ENCODE results near the gene CSTF2T. TPM values are rescaled to one million over a fixed set of nuclear protein-coding genes. Genes with fewer than 3 reads are reported as not detected.

Gene CSTF2T
- total RNA-seq, 1 donor from 2014 or later: 28.7 TPM

DNA sequence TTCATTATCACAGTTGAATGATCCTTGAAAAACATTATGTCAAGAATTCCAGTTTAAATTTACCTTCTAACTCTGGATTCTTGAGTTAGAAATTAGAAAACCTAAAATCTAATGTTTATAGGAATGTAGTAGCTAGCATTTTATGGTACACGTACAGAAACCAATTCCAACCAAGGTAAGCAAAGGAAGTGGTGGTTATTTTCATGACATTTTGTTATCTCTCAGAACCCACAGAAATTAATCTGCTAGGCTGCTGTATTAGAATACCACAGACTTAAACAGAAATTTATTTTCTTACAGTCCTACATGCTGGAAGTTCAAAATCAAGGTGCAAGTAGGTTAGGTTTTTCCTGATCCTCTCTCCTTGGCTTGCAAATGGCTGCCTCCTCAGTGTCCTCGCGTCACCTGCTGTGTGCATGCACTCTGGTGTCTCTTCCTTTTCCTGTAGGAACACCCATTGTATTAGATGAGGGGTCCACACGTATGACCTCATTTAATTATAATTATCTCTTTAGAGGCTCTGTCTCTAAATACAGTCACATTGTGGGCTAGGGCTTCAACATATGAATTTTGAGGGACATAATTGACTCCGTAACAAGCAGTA lies 8.5 kb upstream of the CSTF2T start:
- Mint-ChIP-seq H3K9me3 (ENCODE audit: low read depth) (no peaks in the 10 kb centered on the region), H3K36me3 (ENCODE audit: insufficient read depth) (no peaks in the 10 kb centered on the region), H3K27ac (no peak overlapping the region), H3K27me3 (no peaks in the 10 kb centered on the region), H3K4me3 (ENCODE audit: low read depth) (no peak overlapping the region), H3K4me1 (ENCODE audit: low read depth) (no peaks in the 10 kb centered on the region)
- TF ChIP-seq, protein P1, sequence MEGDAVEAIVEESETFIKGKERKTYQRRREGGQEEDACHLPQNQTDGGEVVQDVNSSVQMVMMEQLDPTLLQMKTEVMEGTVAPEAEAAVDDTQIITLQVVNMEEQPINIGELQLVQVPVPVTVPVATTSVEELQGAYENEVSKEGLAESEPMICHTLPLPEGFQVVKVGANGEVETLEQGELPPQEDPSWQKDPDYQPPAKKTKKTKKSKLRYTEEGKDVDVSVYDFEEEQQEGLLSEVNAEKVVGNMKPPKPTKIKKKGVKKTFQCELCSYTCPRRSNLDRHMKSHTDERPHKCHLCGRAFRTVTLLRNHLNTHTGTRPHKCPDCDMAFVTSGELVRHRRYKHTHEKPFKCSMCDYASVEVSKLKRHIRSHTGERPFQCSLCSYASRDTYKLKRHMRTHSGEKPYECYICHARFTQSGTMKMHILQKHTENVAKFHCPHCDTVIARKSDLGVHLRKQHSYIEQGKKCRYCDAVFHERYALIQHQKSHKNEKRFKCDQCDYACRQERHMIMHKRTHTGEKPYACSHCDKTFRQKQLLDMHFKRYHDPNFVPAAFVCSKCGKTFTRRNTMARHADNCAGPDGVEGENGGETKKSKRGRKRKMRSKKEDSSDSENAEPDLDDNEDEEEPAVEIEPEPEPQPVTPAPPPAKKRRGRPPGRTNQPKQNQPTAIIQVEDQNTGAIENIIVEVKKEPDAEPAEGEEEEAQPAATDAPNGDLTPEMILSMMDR (IDR thresholded peaks at IDR 0.05; ENCODE audit: unreplicated experiment): no peak
- DNase-seq (ENCODE audit: low spot score, unreplicated experiment): no peak

DNA sequence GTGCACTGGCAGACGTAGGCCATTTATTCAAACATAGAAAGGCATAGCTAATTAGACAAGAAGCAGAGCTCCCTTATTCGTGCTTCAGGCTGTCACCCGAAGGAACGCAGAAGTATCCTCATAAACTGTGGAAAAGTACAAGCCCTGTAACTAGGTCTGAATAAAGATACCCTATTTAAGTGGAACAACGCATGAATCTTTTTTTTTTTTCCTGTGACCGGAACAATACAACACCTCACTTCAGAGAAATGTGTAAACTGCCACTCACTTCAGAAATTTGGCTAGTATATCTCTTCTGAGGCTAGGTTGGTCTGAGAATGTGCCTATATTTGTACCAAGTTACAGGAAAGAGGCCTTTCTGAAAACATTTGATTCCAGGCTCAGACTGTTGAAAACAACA lies 8.0 kb upstream of the CSTF2T start:
- TF ChIP-seq, protein P1 (IDR thresholded peaks at IDR 0.05; ENCODE audit: unreplicated experiment): no peak

DNA sequence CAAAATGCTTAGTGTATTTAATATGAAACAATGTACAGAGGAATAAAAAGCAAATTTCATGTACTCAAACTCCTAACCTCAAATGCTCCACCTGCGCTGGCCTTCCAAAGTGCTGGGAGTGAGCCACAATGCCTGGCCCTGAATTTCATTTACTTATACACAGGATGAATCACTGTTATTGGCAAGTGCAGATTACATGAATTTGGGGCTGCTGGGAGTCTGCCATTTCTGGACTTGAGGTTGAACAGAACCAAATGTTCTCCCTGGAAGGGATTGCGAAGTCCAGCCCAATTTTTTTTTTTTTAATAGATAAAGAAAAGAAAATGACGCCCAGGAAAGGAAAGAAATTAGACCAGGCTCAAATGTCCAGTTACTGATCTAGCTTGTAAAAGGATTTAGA lies 6.8 kb upstream of the CSTF2T start:
- H3K9me3 Mint-ChIP-seq (ENCODE audit: low read depth): no peaks in the 10 kb centered on the region
- no peaks in the 10 kb centered on the region for H3K4me1 Mint-ChIP-seq (ENCODE audit: low read depth)
- H3K27me3 Mint-ChIP-seq: no peaks in the 10 kb centered on the region
- H3K4me3 Mint-ChIP-seq (ENCODE audit: low read depth): no peak overlapping the region
- no peaks in the 10 kb centered on the region for H3K36me3 Mint-ChIP-seq (ENCODE audit: insufficient read depth)
- no peak overlapping the region for H3K27ac Mint-ChIP-seq
- DNase-seq (ENCODE audit: low spot score, unreplicated experiment): no peak
- TF ChIP-seq, protein P1 (IDR thresholded peaks at IDR 0.05; ENCODE audit: unreplicated experiment): no peak

More for the DNA sequence above, 8.0 kb upstream of the CSTF2T start:
- H3K9me3 Mint-ChIP-seq (ENCODE audit: low read depth): no peaks in the 10 kb centered on the region
- H3K4me1 Mint-ChIP-seq (ENCODE audit: low read depth): no peaks in the 10 kb centered on the region
- no peaks in the 10 kb centered on the region for H3K36me3 Mint-ChIP-seq (ENCODE audit: insufficient read depth)
- H3K27me3 Mint-ChIP-seq: no peaks in the 10 kb centered on the region
- DNase-seq (ENCODE audit: low spot score, unreplicated experiment): no peak
- H3K4me3 Mint-ChIP-seq (ENCODE audit: low read depth): no peak overlapping the region
- no peak overlapping the region for H3K27ac Mint-ChIP-seq

DNA sequence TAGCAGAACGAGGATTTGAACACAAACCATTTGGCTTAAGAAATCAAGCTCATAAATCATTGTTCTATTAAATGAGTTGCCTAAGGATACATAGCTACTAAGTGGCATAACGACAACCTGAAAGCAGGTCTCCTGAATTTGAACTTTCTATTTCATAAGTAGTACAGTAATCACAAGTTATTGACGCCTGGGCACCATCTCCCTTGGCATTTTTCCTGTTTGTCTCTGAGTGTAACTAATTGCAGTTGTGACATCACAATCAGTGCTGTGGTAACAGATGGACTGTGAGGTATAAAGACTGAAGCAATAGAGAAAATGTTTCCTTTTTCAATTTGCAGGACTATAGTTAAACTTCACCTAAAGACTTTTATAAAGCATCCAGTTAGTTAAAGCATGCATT lies 6.4 kb upstream of the CSTF2T start:
- no peaks in the 10 kb centered on the region for H3K4me1 Mint-ChIP-seq (ENCODE audit: low read depth)
- H3K9me3 Mint-ChIP-seq (ENCODE audit: low read depth): no peaks in the 10 kb centered on the region
- H3K27ac Mint-ChIP-seq: no peak overlapping the region
- TF ChIP-seq, protein P1 (IDR thresholded peaks at IDR 0.05; ENCODE audit: unreplicated experiment): no peak
- no peak overlapping the region for H3K4me3 Mint-ChIP-seq (ENCODE audit: low read depth)
- H3K27me3 Mint-ChIP-seq: no peaks in the 10 kb centered on the region
- no peak for DNase-seq (ENCODE audit: low spot score, unreplicated experiment)
- H3K36me3 Mint-ChIP-seq (ENCODE audit: insufficient read depth): no peaks in the 10 kb centered on the region

DNA sequence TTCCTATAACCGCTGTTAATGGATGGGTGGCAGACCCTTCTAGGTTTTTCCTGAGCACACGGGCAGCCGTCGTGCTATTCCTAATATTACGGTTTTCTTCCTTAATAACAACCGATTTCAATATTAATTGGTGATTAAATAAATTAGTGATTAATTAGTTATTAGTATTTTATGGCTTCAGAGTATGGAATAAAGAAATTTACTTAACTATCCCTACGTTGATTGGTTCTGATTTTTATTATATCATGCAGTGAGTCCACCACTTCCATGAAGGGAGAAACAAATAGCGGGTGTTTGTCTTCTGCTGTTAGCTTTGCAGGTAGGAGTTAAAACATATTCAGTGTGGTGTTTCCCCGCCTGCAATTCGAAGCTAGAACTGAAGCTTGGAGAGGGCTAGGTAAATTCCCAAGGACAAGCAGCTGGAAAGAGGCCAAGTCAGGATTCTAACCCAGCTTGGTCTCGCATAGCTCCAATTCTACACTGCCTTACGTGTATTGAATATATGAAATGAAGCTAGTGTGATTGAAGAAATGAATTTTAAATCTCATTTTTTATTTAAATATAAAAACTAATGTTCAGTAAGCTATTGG lies 928 bp upstream of the CSTF2T start:
- Mint-ChIP-seq H3K36me3 (ENCODE audit: insufficient read depth) (peaks cover 4% of the 10 kb centered on the region), H3K9me3 (ENCODE audit: low read depth) (no peaks in the 10 kb centered on the region), H3K4me3 (ENCODE audit: low read depth) (peak overlapping the region; percentile 98), H3K27me3 (no peaks in the 10 kb centered on the region), H3K4me1 (ENCODE audit: low read depth) (peaks cover 31% of the 10 kb centered on the region), H3K27ac (peak overlapping the region; percentile 100)
- TF ChIP-seq, protein P1 (IDR thresholded peaks at IDR 0.05; ENCODE audit: unreplicated experiment): no peak
- DNase-seq (ENCODE audit: low spot score, unreplicated experiment): no peak
